Upper lobe of right lung (tissue), 1 donor: ENCODE data around the gene GJB1. TPM values are rescaled to one million over a fixed set of nuclear protein-coding genes. Genes with fewer than 3 reads are reported as not detected.

ENCODE experiments used
- ATAC-seq: fragments of 200-7000 bp; cut with Tn5 transposase; one replicate; pipeline ENCODE4 v1.9.1; 2020; ENCODE audit warnings: mild to moderate bottlenecking, moderate library complexity
- DNase-seq: peaks from one replicate; pipeline ENCODE4 v3.0.0-alpha.2; 2020
- H3K27ac ChIP-seq: fragments of 200-600 bp; one replicate; pipeline ENCODE4 v1.8.0; 2022
- H3K27me3 ChIP-seq: fragments of 200-600 bp; one replicate; pipeline ENCODE4 v1.8.0; 2022; ENCODE audit warnings: mild to moderate bottlenecking
- H3K36me3 ChIP-seq: fragments of 200-600 bp; one replicate; pipeline ENCODE4 v1.8.0; 2022
- H3K4me1 ChIP-seq: fragments of 200-600 bp; one replicate; pipeline ENCODE4 v1.8.0; 2022
- H3K4me3 ChIP-seq: fragments of 200-600 bp; one replicate; pipeline ENCODE4 v1.8.0; 2022; ENCODE audit warnings: mild to moderate bottlenecking
- H3K9me3 ChIP-seq: fragments of 200-600 bp; one replicate; pipeline ENCODE4 v1.8.0; 2022
- intact Hi-C: fragments of 100-400 bp; cut with DNase I; formaldehyde crosslinking; loops from one replicate; pipeline ENCODE4 v1.11.0; 2022
- total RNA-seq: library from RNA; stranded (reverse); fragmentation: NEBNext Ultra II Directional; extraction: Animal tissue kit (Norgen Biotek cat#: 25700); gene quantifications from one replicate; pipeline ENCODE4 v1.2.1, GENCODE V29; 2021
- TF ChIP-seq, protein P1 (sequence below): fragments of 200-600 bp; IDR thresholded peaks from one replicate; pipeline ENCODE4 v1.8.0; 2022; ENCODE audit warnings: antibody characterized with exemption
- donor health status: DM: no; HTN: yes; CAD: no; lungs with severe emphysema.

The GJB1 gene
- total RNA-seq, 1 donor from 2014 or later, result 5.4 TPM

DNA sequence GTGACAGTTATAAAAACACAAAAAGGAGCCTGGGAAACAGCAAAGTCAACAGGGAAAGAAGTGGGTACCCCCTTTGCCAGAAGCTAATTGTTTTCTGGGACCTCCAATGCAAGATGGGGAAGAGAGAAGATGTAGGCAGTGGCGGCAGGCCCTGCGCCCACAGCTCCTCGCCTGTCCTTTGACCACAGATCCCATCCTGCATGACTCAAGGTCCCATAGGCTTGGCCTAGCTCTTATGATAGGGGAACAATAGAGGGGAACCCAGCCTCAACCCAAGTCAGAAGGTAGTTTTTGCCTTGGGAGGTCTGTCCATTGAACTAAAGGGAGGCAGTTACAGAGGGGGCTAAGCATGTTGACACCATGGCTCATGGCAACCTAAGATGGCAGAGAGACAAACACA, 16.8 kb downstream of the GJB1 start:
- Histone ChIP-seq H3K9me3 (no peaks in the 10 kb centered on the region), H3K27ac (no peak overlapping the region), H3K4me3 (no peak overlapping the region), H3K4me1 (no peaks in the 10 kb centered on the region), H3K27me3 (no peaks in the 10 kb centered on the region), H3K36me3 (peaks cover 4% of the 10 kb centered on the region)
- DNase-seq (no peak), ATAC-seq (peak; percentile 45)
- intact Hi-C loops, result no loop called here
- TF ChIP-seq, protein P1, sequence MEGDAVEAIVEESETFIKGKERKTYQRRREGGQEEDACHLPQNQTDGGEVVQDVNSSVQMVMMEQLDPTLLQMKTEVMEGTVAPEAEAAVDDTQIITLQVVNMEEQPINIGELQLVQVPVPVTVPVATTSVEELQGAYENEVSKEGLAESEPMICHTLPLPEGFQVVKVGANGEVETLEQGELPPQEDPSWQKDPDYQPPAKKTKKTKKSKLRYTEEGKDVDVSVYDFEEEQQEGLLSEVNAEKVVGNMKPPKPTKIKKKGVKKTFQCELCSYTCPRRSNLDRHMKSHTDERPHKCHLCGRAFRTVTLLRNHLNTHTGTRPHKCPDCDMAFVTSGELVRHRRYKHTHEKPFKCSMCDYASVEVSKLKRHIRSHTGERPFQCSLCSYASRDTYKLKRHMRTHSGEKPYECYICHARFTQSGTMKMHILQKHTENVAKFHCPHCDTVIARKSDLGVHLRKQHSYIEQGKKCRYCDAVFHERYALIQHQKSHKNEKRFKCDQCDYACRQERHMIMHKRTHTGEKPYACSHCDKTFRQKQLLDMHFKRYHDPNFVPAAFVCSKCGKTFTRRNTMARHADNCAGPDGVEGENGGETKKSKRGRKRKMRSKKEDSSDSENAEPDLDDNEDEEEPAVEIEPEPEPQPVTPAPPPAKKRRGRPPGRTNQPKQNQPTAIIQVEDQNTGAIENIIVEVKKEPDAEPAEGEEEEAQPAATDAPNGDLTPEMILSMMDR, result no peak

DNA sequence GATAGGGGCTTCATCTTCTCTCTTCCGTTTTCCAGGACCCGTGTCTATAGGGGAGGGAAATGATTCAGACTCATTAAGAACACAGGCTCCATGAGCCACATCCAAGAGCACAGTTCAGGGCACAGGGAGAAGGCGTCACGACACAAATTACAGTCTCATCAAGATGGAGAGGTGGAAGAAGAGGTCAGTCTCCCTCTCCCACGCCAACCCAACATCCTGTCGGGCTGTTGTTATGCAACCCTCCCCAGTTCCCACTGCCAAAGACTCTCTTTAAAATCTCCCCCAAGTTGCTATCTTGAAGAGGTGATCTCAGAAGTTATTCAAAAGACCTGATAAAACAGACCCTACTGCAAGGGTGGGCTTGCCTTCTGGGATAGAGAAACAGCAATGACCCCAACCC, 18.3 kb downstream of the GJB1 start:
- TF ChIP-seq, protein P1, result no peak
- Histone ChIP-seq H3K4me1 (no peaks in the 10 kb centered on the region), H3K27ac (no peak overlapping the region), H3K27me3 (no peaks in the 10 kb centered on the region), H3K4me3 (no peak overlapping the region), H3K36me3 (peaks cover 4% of the 10 kb centered on the region), H3K9me3 (no peaks in the 10 kb centered on the region)
- DNase-seq, result no peak
- intact Hi-C loops, result no loop called here
- no peak for ATAC-seq

DNA sequence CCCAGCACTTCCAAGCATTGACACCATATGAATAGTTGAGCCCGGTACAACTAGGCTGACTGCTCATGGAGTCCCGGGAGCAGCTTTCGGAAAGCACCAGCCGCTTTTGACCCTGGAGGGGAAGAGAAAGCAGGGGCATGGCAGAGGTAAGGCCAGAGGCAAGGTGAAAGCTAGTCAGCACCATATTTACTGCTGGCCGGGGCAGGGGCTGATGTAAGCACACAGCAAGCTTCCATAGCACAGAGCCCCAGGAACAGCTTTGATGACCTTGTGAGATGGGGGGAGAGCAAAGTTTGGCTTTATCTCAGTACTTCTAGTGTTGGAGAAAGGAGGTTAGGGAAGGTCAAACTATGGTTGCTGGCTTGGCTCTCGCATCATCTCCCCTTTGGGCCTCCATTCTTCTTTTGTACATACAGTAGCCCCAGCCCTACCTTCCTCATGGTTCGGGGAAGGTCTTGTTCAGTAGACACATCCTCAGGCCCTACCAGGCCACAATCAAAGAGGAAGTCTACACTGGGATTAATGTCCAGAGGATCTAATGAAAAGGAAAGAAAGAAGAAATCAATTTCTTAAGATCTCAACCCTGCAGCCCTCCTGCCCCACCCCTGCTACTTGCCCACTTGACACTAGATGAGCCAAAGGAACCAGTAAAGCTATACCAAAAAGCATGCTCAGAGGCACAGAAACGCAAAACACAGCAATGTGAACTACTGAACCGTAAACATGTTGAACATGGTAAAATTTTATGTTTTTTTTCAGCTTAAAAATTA, 21.5 kb downstream of the GJB1 start:
- Histone ChIP-seq H3K4me3 (no peak overlapping the region), H3K9me3 (no peaks in the 10 kb centered on the region), H3K27me3 (no peaks in the 10 kb centered on the region), H3K4me1 (no peaks in the 10 kb centered on the region), H3K27ac (no peak overlapping the region), H3K36me3 (peaks cover 9% of the 10 kb centered on the region)
- DNase-seq (no peak), ATAC-seq (no peak)
- intact Hi-C loops, result no loop called here
- TF ChIP-seq, protein P1, result no peak

DNA sequence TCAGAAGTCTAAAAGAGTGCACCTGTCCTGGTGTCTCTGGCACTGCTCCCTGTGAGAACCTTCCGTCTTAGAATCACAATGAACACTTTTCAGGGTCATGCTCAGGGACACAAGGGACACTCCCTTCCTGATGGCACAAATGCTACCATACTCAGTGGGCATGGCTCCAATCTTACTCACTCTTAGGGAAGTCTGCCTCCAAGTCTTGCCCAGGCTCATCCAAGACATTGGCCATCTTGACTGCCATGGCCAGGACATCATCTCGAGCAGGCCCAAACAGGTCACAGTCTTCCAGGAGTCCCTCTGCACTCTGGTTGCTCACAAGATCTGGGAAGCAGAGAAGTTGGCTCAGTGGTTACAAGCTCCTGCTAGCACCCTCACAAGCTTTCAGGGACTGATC, 22.1 kb downstream of the GJB1 start:
- H3K36me3 ChIP-seq, result peaks cover 9% of the 10 kb centered on the region
- no peak overlapping the region for H3K27ac ChIP-seq
- H3K4me3 ChIP-seq, result no peak overlapping the region
- H3K27me3 ChIP-seq, result no peaks in the 10 kb centered on the region
- ATAC-seq (no peak), DNase-seq (no peak)
- H3K4me1 ChIP-seq, result no peaks in the 10 kb centered on the region
- intact Hi-C loops, result no loop called here
- TF ChIP-seq, protein P1, result no peak
- no peaks in the 10 kb centered on the region for H3K9me3 ChIP-seq

DNA sequence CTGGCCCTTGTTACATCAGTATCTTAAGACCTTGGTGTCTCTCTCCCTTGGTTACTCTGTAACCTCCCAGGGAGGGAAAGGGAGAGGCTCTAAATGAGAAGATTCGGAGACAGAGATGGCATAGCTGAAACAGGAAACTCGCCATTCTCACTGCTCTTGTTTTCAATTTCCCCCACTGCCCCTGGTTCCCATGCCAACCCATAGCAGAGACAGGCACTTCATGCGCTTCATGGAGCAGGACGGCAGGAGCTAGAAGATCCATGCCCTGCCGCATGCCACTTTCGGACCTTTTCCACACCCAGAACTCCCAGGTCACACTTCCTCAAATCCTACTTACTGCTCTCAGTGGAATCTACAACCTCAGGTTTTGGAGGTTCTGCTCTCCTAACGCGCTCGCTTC, 27.8 kb downstream of the GJB1 start:
- TF ChIP-seq, protein P1, result no peak
- no peak overlapping the region for H3K27ac ChIP-seq
- no peaks in the 10 kb centered on the region for H3K27me3 ChIP-seq
- intact Hi-C loops, result no loop called here
- DNase-seq, result no peak
- no peak overlapping the region for H3K4me3 ChIP-seq
- no peaks in the 10 kb centered on the region for H3K9me3 ChIP-seq
- peaks cover 5% of the 10 kb centered on the region for H3K36me3 ChIP-seq
- H3K4me1 ChIP-seq, result no peaks in the 10 kb centered on the region
- no peak for ATAC-seq
